ENCODE data around the gene HVCN1.

The HVCN1 gene

DNA sequence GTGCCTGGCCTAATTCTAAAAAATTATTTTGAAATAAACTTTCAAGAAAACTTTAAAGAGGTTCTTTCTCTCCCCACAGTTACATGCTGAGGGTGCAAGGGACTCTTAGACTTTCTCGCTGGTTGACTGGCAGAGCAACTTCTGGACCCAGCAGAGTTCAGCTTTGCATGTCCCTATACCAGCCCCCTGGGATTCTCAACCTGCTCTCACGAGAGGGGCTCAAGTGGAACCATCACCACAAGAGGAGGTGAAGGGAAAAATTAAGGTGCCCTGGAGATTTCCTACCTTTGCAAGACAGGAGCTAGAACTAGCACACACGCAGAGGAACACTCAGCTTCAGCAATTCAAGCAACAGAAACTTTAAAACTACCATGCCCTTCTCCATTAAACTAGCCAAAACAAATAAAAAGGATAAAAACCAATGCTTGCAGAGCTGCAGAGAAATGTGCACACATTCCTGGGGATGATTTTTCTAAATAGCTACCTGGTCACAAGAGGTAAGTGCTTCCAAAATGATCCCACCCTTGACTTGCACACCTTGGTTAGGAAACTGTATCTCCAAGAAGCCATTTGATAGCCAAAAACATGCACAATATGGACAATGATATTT is 2.5 kb downstream of the HVCN1 start:
- H3K9ac ChIP-seq (ENCODE audit: low read length in 2 of 2) = no peak overlapping the region
- H3K9me3 ChIP-seq (ENCODE audit: control insufficient read depth in 2 of 2, low read length in 2 of 2) = no peaks in the 10 kb centered on the region
- H3K36me3 ChIP-seq (ENCODE audit: control insufficient read depth in 2 of 2, insufficient read depth in 2 of 2, low read length in 2 of 2) = peaks cover 0 to 2% of the 10 kb centered on the region in 2 donors
- H3K27me3 ChIP-seq (ENCODE audit: control insufficient read depth in 1 of 2, insufficient read depth in 2 of 2, low read length in 2 of 2) = no peaks in the 10 kb centered on the region
- no peak overlapping the region for H3K27ac ChIP-seq (ENCODE audit: low read length)
- H3K4me1 ChIP-seq (ENCODE audit: control insufficient read depth, insufficient read depth, low read length) = peaks cover 17% of the 10 kb centered on the region
- no peak overlapping the region for H3K4me3 ChIP-seq (ENCODE audit: low read length in 2 of 2)

DNA sequence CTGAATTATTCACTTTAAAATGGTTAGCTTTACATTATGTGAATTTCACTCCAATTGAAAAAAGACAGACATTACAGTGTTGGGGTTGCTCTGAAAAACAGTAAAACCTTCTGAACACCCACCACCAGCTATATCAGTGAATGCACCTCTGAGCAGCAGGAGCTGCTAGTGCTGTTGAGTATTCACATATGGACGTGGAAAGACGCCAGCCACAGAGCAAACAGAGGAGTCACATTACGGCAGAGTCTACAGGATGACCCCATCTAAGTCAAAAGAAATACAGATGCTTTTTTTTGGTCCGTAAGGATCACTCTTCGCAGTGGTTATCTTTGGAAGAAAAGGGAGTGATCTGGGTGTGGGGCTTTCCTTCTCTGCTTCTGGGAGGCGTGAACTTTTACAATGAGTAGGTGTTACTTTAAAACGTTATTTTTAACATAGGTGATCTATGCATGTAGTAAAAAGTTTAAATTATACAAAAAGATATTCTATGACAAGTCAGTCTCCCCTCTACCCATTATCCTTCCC is 4.5 kb downstream of the HVCN1 start:
- Histone ChIP-seq H3K4me1 (ENCODE audit: control insufficient read depth, insufficient read depth, low read length) (peaks cover 12% of the 10 kb centered on the region), H3K9me3 (ENCODE audit: control insufficient read depth in 2 of 2, low read length in 2 of 2) (no peaks in the 10 kb centered on the region), H3K36me3 (ENCODE audit: control insufficient read depth in 2 of 2, insufficient read depth in 2 of 2, low read length in 2 of 2) (peaks cover 0 to 2% of the 10 kb centered on the region in 2 donors), H3K27me3 (ENCODE audit: control insufficient read depth in 1 of 2, insufficient read depth in 2 of 2, low read length in 2 of 2) (no peaks in the 10 kb centered on the region), H3K4me3 (ENCODE audit: low read length in 2 of 2) (no peak overlapping the region), H3K27ac (ENCODE audit: low read length) (no peak overlapping the region), H3K9ac (ENCODE audit: low read length in 2 of 2) (no peak overlapping the region)

DNA sequence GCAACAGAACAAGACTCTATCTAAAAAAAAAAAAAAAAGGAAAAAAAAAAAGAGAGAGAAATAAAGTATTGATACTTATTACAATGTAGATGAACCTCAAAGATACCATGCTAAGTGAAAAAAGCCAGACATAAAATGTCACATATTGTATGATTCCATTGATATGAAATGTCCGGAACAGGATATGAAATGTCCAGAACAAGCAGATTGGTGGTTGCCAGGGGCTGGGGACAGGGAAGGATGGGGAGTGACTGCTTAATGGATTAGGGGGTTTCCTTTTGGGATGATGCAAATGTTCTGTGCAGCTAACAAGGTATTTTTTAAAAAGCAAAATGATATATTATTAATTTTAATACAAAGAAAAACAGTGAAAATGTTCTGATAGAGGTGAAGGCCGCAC is 5.0 kb downstream of the HVCN1 start:
- H3K9ac ChIP-seq (ENCODE audit: low read length in 2 of 2) = no peak overlapping the region
- no peak overlapping the region for H3K4me3 ChIP-seq (ENCODE audit: low read length in 2 of 2)
- no peaks in the 10 kb centered on the region for H3K27me3 ChIP-seq (ENCODE audit: control insufficient read depth in 1 of 2, insufficient read depth in 2 of 2, low read length in 2 of 2)
- peaks cover 0 to 2% of the 10 kb centered on the region in 2 donors for H3K36me3 ChIP-seq (ENCODE audit: control insufficient read depth in 2 of 2, insufficient read depth in 2 of 2, low read length in 2 of 2)
- H3K27ac ChIP-seq (ENCODE audit: low read length) = no peak overlapping the region
- H3K4me1 ChIP-seq (ENCODE audit: control insufficient read depth, insufficient read depth, low read length) = peaks cover 10% of the 10 kb centered on the region
- H3K9me3 ChIP-seq (ENCODE audit: control insufficient read depth in 2 of 2, low read length in 2 of 2) = no peaks in the 10 kb centered on the region

DNA sequence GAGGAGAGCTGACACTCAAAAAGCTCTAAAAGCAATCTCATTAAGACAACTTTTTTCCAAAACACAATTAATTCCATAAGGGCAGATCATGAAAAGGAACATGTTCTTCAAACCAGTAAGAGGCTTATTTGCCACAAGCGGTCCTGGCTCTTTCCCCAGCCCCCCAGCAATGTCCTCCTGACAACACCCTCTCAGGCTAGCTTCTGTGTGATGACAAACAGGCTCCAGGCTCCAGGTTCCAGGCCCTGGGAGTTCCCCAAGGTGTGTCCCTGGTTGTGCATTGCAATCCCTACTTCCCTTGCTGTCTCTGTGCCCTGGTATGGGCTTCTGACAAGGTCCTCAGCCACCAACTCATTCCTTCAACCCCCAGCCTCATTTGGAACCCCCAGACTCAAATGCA is 8.9 kb downstream of the HVCN1 start:
- Histone ChIP-seq H3K27me3 (ENCODE audit: control insufficient read depth in 1 of 2, insufficient read depth in 2 of 2, low read length in 2 of 2) (no peaks in the 10 kb centered on the region), H3K36me3 (ENCODE audit: control insufficient read depth in 2 of 2, insufficient read depth in 2 of 2, low read length in 2 of 2) (peaks cover 0 to under 1% of the 10 kb centered on the region in 2 donors), H3K4me1 (ENCODE audit: control insufficient read depth, insufficient read depth, low read length) (peaks cover 2% of the 10 kb centered on the region), H3K9me3 (ENCODE audit: control insufficient read depth in 2 of 2, low read length in 2 of 2) (no peaks in the 10 kb centered on the region), H3K27ac (ENCODE audit: low read length) (no peak overlapping the region), H3K9ac (ENCODE audit: low read length in 2 of 2) (no peak overlapping the region), H3K4me3 (ENCODE audit: low read length in 2 of 2) (no peak overlapping the region)

DNA sequence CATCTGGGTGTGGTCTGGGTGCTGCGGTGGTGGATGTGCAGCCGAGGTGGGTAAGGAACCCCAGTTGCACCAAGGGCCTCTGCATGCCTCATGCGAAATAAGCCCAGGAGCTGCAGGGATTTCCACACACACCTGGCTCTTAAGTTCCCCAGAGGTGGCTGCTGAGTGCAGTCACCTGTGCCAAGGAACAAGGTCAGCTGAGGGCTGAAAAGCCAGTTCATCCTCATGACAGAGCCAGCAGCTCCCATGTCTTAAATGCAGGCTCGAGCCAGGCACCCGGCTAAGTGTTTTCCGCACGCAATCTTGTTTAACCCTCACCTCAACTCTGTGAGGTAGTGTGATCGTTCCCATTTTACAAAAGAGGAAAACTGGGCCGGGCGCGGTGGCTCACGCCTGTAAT is 9.7 kb downstream of the HVCN1 start:
- Histone ChIP-seq H3K4me3 (ENCODE audit: low read length in 2 of 2) (no peak overlapping the region), H3K36me3 (ENCODE audit: control insufficient read depth in 2 of 2, insufficient read depth in 2 of 2, low read length in 2 of 2) (no peaks in the 10 kb centered on the region), H3K4me1 (ENCODE audit: control insufficient read depth, insufficient read depth, low read length) (peaks cover 2% of the 10 kb centered on the region), H3K9ac (ENCODE audit: low read length in 2 of 2) (no peak overlapping the region), H3K27ac (ENCODE audit: low read length) (no peak overlapping the region), H3K27me3 (ENCODE audit: control insufficient read depth in 1 of 2, insufficient read depth in 2 of 2, low read length in 2 of 2) (no peaks in the 10 kb centered on the region), H3K9me3 (ENCODE audit: control insufficient read depth in 2 of 2, low read length in 2 of 2) (no peaks in the 10 kb centered on the region)

DNA sequence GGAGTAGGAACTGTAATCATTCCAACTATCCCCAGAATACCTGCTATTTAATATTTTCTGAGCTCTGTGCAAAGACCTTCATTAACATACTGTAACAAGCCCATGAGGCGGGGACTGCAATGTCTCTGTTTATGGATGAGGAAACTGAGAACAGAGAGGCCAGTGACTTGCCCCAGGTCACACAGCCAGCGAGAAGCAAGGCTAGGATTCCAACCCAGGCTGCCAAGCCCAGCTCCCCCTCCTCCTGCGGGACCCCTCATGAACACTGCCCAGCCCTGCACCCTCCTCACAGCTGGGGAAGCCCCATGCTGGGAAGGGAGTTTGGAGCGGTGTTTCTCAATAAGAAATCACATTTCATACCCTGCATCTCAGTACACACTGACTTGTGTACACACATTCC is 10.9 kb downstream of the HVCN1 start:
- H3K4me3 ChIP-seq (ENCODE audit: low read length in 2 of 2) = no peak overlapping the region
- H3K27ac ChIP-seq (ENCODE audit: low read length) = no peak overlapping the region
- H3K9ac ChIP-seq (ENCODE audit: low read length in 2 of 2) = no peak overlapping the region

DNA sequence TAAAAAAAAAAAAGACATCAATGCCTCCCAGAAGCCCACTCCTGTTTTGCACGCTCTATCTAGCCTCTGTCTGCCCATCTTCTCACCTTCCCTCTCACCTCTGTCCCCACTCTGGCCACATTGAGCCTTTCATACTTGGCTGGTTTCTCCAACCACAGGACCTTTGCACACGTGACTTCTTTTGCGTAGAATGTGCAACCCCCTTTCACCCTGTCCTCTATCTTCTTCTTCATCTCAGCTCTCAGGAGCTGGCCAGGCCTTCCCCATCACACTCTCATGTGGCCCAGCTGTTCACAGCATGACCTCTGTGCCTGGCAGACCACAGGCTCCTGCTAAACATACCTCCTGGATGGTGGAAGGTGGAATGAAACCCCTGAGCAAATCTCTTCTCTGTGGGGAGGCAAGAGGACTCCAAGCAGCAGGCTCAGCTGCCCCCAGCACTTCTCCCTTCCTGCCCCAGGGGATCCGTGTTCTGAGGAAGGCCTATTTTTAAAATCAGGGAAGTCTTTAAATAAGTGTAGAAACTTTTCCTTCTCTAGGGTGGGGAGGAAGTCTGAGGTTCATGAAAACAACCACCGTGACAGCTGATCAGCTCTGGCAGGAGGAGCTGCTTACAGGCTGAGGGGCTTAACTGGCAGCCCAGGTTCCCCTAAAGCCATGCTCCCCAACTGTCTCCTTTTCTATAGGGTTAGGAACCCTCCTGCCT is 11.6 kb downstream of the HVCN1 start:
- Histone ChIP-seq H3K9ac (ENCODE audit: low read length in 2 of 2) (no peak overlapping the region), H3K27me3 (ENCODE audit: control insufficient read depth in 1 of 2, insufficient read depth in 2 of 2, low read length in 2 of 2) (no peaks in the 10 kb centered on the region), H3K4me3 (ENCODE audit: low read length in 2 of 2) (no peak overlapping the region), H3K4me1 (ENCODE audit: control insufficient read depth, insufficient read depth, low read length) (peaks cover 2% of the 10 kb centered on the region), H3K36me3 (ENCODE audit: control insufficient read depth in 2 of 2, insufficient read depth in 2 of 2, low read length in 2 of 2) (no peaks in the 10 kb centered on the region), H3K9me3 (ENCODE audit: control insufficient read depth in 2 of 2, low read length in 2 of 2) (no peaks in the 10 kb centered on the region), H3K27ac (ENCODE audit: low read length) (no peak overlapping the region)

More for the DNA sequence above, 10.9 kb downstream of the HVCN1 start:
- Histone ChIP-seq H3K4me1 (ENCODE audit: control insufficient read depth, insufficient read depth, low read length) (peaks cover 2% of the 10 kb centered on the region), H3K36me3 (ENCODE audit: control insufficient read depth in 2 of 2, insufficient read depth in 2 of 2, low read length in 2 of 2) (no peaks in the 10 kb centered on the region), H3K9me3 (ENCODE audit: control insufficient read depth in 2 of 2, low read length in 2 of 2) (no peaks in the 10 kb centered on the region), H3K27me3 (ENCODE audit: control insufficient read depth in 1 of 2, insufficient read depth in 2 of 2, low read length in 2 of 2) (no peaks in the 10 kb centered on the region)

DNA sequence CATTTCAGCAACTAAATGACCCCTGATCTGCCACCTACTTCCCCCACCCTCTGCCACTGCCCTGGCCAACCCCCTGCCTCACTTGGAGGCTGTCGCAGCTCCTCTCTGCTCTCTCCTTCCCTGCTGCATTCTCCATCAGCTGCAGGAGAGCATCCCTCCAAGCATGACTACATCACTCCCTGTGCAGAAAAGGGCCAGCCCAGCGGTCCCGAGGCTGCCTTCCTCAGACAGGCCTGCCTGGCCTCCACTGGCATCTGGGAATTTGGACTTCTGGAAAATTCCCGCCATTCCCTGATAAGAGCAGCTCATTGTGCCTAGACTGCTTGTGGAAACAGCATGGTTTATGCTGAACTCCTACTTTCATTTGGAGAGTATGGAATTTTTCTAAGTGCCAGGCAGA is 12.7 kb downstream of the HVCN1 start:
- no peaks in the 10 kb centered on the region for H3K27me3 ChIP-seq (ENCODE audit: control insufficient read depth in 1 of 2, insufficient read depth in 2 of 2, low read length in 2 of 2)
- no peaks in the 10 kb centered on the region for H3K36me3 ChIP-seq (ENCODE audit: control insufficient read depth in 2 of 2, insufficient read depth in 2 of 2, low read length in 2 of 2)
- peaks cover 2% of the 10 kb centered on the region for H3K4me1 ChIP-seq (ENCODE audit: control insufficient read depth, insufficient read depth, low read length)
- H3K4me3 ChIP-seq (ENCODE audit: low read length in 2 of 2) = no peak overlapping the region
- no peaks in the 10 kb centered on the region for H3K9me3 ChIP-seq (ENCODE audit: control insufficient read depth in 2 of 2, low read length in 2 of 2)
- no peak overlapping the region for H3K9ac ChIP-seq (ENCODE audit: low read length in 2 of 2)
- no peak overlapping the region for H3K27ac ChIP-seq (ENCODE audit: low read length)

DNA sequence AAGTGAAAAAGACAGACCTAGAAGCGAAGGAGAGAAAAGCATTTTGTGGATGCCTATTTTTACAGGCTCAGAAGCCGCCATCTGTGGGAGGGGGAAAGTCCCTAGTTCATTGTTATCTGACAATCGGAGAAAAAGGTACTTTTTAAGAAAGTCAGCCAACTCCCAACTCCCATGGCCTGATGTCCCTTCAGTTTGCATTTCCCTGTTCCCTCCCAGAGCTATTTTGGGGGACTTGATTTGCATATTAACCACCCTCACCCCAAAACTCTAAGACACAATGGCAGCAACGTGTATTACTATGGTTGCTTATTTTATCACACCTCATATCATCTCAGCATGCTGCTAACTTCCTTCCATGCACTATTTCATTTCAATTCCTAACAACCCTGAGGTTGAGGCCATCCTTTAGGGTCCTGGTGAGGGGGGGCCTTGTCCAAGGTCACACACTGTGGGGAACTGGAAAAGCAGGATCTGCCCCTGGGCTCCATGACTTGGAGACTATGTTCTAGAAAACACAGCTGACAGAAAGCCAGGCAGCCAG is 18.7 kb downstream of the HVCN1 start:
- no peaks in the 10 kb centered on the region for H3K4me1 ChIP-seq (ENCODE audit: control insufficient read depth, insufficient read depth, low read length)
- no peaks in the 10 kb centered on the region for H3K36me3 ChIP-seq (ENCODE audit: control insufficient read depth in 2 of 2, insufficient read depth in 2 of 2, low read length in 2 of 2)
- no peak overlapping the region for H3K27ac ChIP-seq (ENCODE audit: low read length)
- no peak overlapping the region for H3K4me3 ChIP-seq (ENCODE audit: low read length in 2 of 2)
- H3K9me3 ChIP-seq (ENCODE audit: control insufficient read depth in 2 of 2, low read length in 2 of 2) = peaks cover 0 to 5% of the 10 kb centered on the region in 2 donors
- H3K9ac ChIP-seq (ENCODE audit: low read length in 2 of 2) = no peak overlapping the region
- H3K27me3 ChIP-seq (ENCODE audit: control insufficient read depth in 1 of 2, insufficient read depth in 2 of 2, low read length in 2 of 2) = no peaks in the 10 kb centered on the region

DNA sequence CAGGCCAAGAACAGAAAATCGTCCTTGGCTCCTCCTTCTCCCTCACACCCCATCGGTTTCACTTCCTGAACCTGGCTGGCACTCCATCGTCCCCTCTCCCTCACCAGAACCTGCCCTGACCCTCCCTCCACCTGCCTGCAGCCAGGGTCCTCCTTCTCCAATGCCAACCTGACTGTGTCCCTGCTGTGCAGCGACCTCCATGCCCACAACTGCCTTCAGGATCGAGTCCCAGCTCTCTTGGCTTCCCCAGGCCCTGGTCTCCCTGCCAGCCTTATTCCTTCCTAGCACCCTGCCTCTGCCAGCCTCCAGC is 19.8 kb downstream of the HVCN1 start:
- H3K4me3 ChIP-seq (ENCODE audit: low read length in 2 of 2) = no peak overlapping the region
- H3K9ac ChIP-seq (ENCODE audit: low read length in 2 of 2) = no peak overlapping the region
- H3K27ac ChIP-seq (ENCODE audit: low read length) = no peak overlapping the region
- no peaks in the 10 kb centered on the region for H3K27me3 ChIP-seq (ENCODE audit: control insufficient read depth in 1 of 2, insufficient read depth in 2 of 2, low read length in 2 of 2)
- H3K9me3 ChIP-seq (ENCODE audit: control insufficient read depth in 2 of 2, low read length in 2 of 2) = peaks cover 4 to 5% of the 10 kb centered on the region in 2 donors
- H3K36me3 ChIP-seq (ENCODE audit: control insufficient read depth in 2 of 2, insufficient read depth in 2 of 2, low read length in 2 of 2) = peaks cover 0 to 2% of the 10 kb centered on the region in 2 donors
- H3K4me1 ChIP-seq (ENCODE audit: control insufficient read depth, insufficient read depth, low read length) = no peaks in the 10 kb centered on the region

Data from stomach smooth muscle (tissue), 2 donors.